Mesenchymal stem cell (in vitro differentiated cells and primary cell): ENCODE data around the gene COPZ2.

Experiments used
- DNase-seq: peaks from one replicate; pipeline ENCODE4 v3.0.0-alpha.2; 2013
- H2AFZ ChIP-seq: one replicate; pipeline ENCODE4 v1.6.1; 2013; ENCODE audit warnings: low read depth, mild to moderate bottlenecking, control low read depth, inconsistent platforms, low read length, moderate library complexity
- H2AK5ac ChIP-seq: 2 replicates; pipeline ENCODE4 v1.6.1; 2013; ENCODE audit warnings: low read length, moderate library complexity, mild to moderate bottlenecking, inconsistent platforms; ENCODE audit not compliant: severe bottlenecking
- H2BK120ac ChIP-seq: one replicate; pipeline ENCODE4 v1.6.1; 2013; ENCODE audit warnings: low read depth, mild to moderate bottlenecking, inconsistent platforms, low read length, moderate library complexity
- H2BK12ac ChIP-seq, 2 experiments: one replicate each; pipeline ENCODE4 v1.6.1; 2013; ENCODE audit warnings: inconsistent platforms in 2 of 2, low read length in 2 of 2, mild to moderate bottlenecking in 2 of 2, moderate library complexity in 2 of 2, control low read depth in 1 of 2
- H2BK15ac ChIP-seq: one replicate; pipeline ENCODE4 v1.6.1; 2013; ENCODE audit warnings: mild to moderate bottlenecking, low read depth, inconsistent platforms; ENCODE audit not compliant: poor library complexity, severe bottlenecking
- H2BK5ac ChIP-seq: 2 replicates; pipeline ENCODE4 v1.6.1; 2013; ENCODE audit warnings: low read depth, mild to moderate bottlenecking, low read length, control low read depth, inconsistent platforms; ENCODE audit not compliant: poor library complexity, severe bottlenecking
- H3K14ac ChIP-seq, 2 experiments: one replicate each; pipeline ENCODE4 v1.6.1; 2013; ENCODE audit warnings: inconsistent platforms in 2 of 2, low read length in 2 of 2, control low read depth in 1 of 2, mild to moderate bottlenecking in 1 of 2, moderate library complexity in 1 of 2
- H3K18ac ChIP-seq, 2 experiments: one replicate each; pipeline ENCODE4 v1.6.1; 2013; ENCODE audit warnings: inconsistent platforms in 2 of 2, low read length in 2 of 2, control low read depth in 1 of 2, low read depth in 1 of 2, mild to moderate bottlenecking in 1 of 2
- H3K23ac ChIP-seq, 2 experiments: one replicate each; pipeline ENCODE4 v1.6.1; 2013; ENCODE audit warnings: inconsistent platforms in 2 of 2, low read length in 2 of 2, mild to moderate bottlenecking in 2 of 2, moderate library complexity in 2 of 2, control low read depth in 1 of 2
- H3K27ac ChIP-seq: 2 replicates; pipeline ENCODE4 v1.5.1; 2013; ENCODE audit warnings: mild to moderate bottlenecking, moderate library complexity, low read length, control low read depth, inconsistent platforms; ENCODE audit not compliant: poor library complexity, severe bottlenecking
- H3K27me3 ChIP-seq, 2 experiments: 2 replicates each; pipeline versions ENCODE4 v1.6.1 to v1.7.0; 2013; ENCODE audit warnings: low read length in 2 of 2, mild to moderate bottlenecking in 2 of 2, moderate library complexity in 2 of 2, control low read depth in 1 of 2, inconsistent platforms in 1 of 2; ENCODE audit not compliant: control insufficient read depth in 1 of 2, insufficient read depth in 1 of 2
- H3K36me3 ChIP-seq, 2 experiments: 2 replicates each; pipeline versions ENCODE4 v1.6.1 to v1.7.0; 2013; ENCODE audit warnings: low read length in 2 of 2, control low read depth in 1 of 2, inconsistent platforms in 1 of 2, low read depth in 1 of 2, mild to moderate bottlenecking in 1 of 2; ENCODE audit not compliant: insufficient read depth in 2 of 2, control insufficient read depth in 1 of 2
- H3K4ac ChIP-seq, 2 experiments: one replicate each; pipeline ENCODE4 v1.6.1; 2013; ENCODE audit warnings: inconsistent platforms in 2 of 2, low read length in 2 of 2, mild to moderate bottlenecking in 2 of 2, moderate library complexity in 2 of 2, control low read depth in 1 of 2, low read depth in 1 of 2
- H3K4me1 ChIP-seq: 2 replicates; pipeline ENCODE4 v1.6.1; 2013; ENCODE audit warnings: low read depth, low read length, control low read depth; ENCODE audit not compliant: control insufficient read depth, insufficient read depth
- H3K4me2 ChIP-seq: 2 replicates; pipeline ENCODE4 v1.6.1; 2013; ENCODE audit warnings: low read length, mild to moderate bottlenecking, inconsistent platforms; ENCODE audit not compliant: poor library complexity, severe bottlenecking
- H3K4me3 ChIP-seq, 2 experiments: 2 replicates each; pipeline versions ENCODE4 v1.5.1 to v1.7.0; 2013; ENCODE audit warnings: low read length in 2 of 2, mild to moderate bottlenecking in 2 of 2, control low read depth in 1 of 2, low read depth in 1 of 2; ENCODE audit not compliant: insufficient read depth in 1 of 2
- H3K79me1 ChIP-seq: replicated peaks from 2 replicates; pipeline ENCODE4 v1.6.1; 2013; ENCODE audit warnings: mild to moderate bottlenecking, control low read depth, low read length, inconsistent platforms; ENCODE audit not compliant: poor library complexity, severe bottlenecking
- H3K9ac ChIP-seq: 2 replicates; pipeline ENCODE4 v1.7.0; 2013; ENCODE audit warnings: mild to moderate bottlenecking, low read length, moderate library complexity
- H3K9me3 ChIP-seq: 2 replicates; pipeline ENCODE4 v1.7.0; 2013; ENCODE audit warnings: mild to moderate bottlenecking, low read length; ENCODE audit not compliant: control insufficient read depth
- H4K8ac ChIP-seq: one replicate; pipeline ENCODE4 v1.6.1; 2013; ENCODE audit warnings: inconsistent platforms, mild to moderate bottlenecking, low read length, moderate library complexity
- H4K91ac ChIP-seq: one replicate; pipeline ENCODE4 v1.6.1; 2013; ENCODE audit warnings: mild to moderate bottlenecking, low read length, inconsistent platforms
- WGBS: methylation state at CpG from one replicate; pipeline ENCODE4 v1.1.7; 2013; ENCODE audit warnings: mixed read lengths; 5-methylcytosine and 5-hydroxymethylcytosine counted together

COPZ2 gene

GRCh38 chr17:47993964-47994363 lies 43.6 kb downstream of the COPZ2 start:
- Histone ChIP-seq H2AFZ (no peak overlapping the region), H3K27me3 (peaks cover 0 to 20% of the 10 kb centered on the region in 2 experiments), H2BK5ac (no peak overlapping the region), H4K91ac (no peak overlapping the region), H3K9ac (no peak overlapping the region), H3K36me3 (no peaks in the 10 kb centered on the region), H3K79me1 (no peaks in the 10 kb centered on the region), H3K18ac (peak overlapping the region in 1 of 2 experiments; percentile 64), H2BK15ac (no peak overlapping the region), H3K4me3 (no peak overlapping the region), H2BK12ac (peak overlapping the region in 1 of 2 experiments; percentile 19), H3K14ac (no peak overlapping the region), H2BK120ac (no peak overlapping the region), H3K9me3 (no peaks in the 10 kb centered on the region), H3K23ac (no peak overlapping the region), H3K4ac (no peak overlapping the region), H3K4me1 (peaks cover 12% of the 10 kb centered on the region), H4K8ac (no peak overlapping the region), H2AK5ac (no peak overlapping the region), H3K27ac (no peak overlapping the region), H3K4me2 (no peak overlapping the region)
- 98% methylated on average over 5 of the region's 5 CpGs for WGBS
- no peak for DNase-seq

GRCh38 chr17:47993031-47993564 lies 44.5 kb downstream of the COPZ2 start:
- Histone ChIP-seq H3K4ac (no peak overlapping the region), H3K79me1 (no peaks in the 10 kb centered on the region), H3K9ac (no peak overlapping the region), H2BK15ac (no peak overlapping the region), H3K4me1 (peaks cover 13% of the 10 kb centered on the region), H3K4me3 (no peak overlapping the region), H3K4me2 (no peak overlapping the region), H2BK120ac (no peak overlapping the region), H2AFZ (no peak overlapping the region), H3K36me3 (no peaks in the 10 kb centered on the region), H4K8ac (no peak overlapping the region), H3K9me3 (no peaks in the 10 kb centered on the region), H3K14ac (no peak overlapping the region), H2BK12ac (peak overlapping the region in 1 of 2 experiments; percentile 24), H2BK5ac (no peak overlapping the region), H4K91ac (no peak overlapping the region), H3K18ac (no peak overlapping the region), H2AK5ac (no peak overlapping the region), H3K27ac (no peak overlapping the region), H3K27me3 (peaks cover 0 to 20% of the 10 kb centered on the region in 2 experiments), H3K23ac (no peak overlapping the region)
- no peak for DNase-seq
- WGBS: 75% methylated on average over 8 of the region's 9 CpGs

GRCh38 chr17:47992216-47992615 lies 45.4 kb downstream of the COPZ2 start:
- Histone ChIP-seq H3K4me2 (no peak overlapping the region), H3K27ac (no peak overlapping the region), H2BK12ac (no peak overlapping the region), H3K23ac (no peak overlapping the region), H2AFZ (no peak overlapping the region), H3K4ac (no peak overlapping the region), H3K79me1 (no peaks in the 10 kb centered on the region), H2BK5ac (no peak overlapping the region), H3K27me3 (peaks cover 0 to 20% of the 10 kb centered on the region in 2 experiments), H3K9me3 (no peaks in the 10 kb centered on the region), H3K14ac (no peak overlapping the region), H3K9ac (no peak overlapping the region), H4K8ac (no peak overlapping the region), H3K4me1 (peaks cover 21% of the 10 kb centered on the region), H3K18ac (no peak overlapping the region), H2AK5ac (no peak overlapping the region), H2BK120ac (no peak overlapping the region), H2BK15ac (no peak overlapping the region), H3K36me3 (no peaks in the 10 kb centered on the region), H4K91ac (no peak overlapping the region), H3K4me3 (no peak overlapping the region)
- 86% methylated on average over 3 of the region's 4 CpGs for WGBS
- no peak for DNase-seq

- no peak overlapping the region for H3K27ac ChIP-seq
- peak overlapping the region; percentile 71 for H4K91ac ChIP-seq
- peaks cover 23% of the 10 kb centered on the region for H3K4me1 ChIP-seq
- no peak overlapping the region for H3K9ac ChIP-seq
- no peak overlapping the region for H2AFZ ChIP-seq
- H3K9me3 ChIP-seq: no peaks in the 10 kb centered on the region
- H2BK12ac ChIP-seq: peak overlapping the region in 1 of 2 experiments; percentile 37
- H3K36me3 ChIP-seq: no peaks in the 10 kb centered on the region
- no peaks in the 10 kb centered on the region for H3K79me1 ChIP-seq
- no peak overlapping the region for H3K23ac ChIP-seq
- H3K4me3 ChIP-seq: no peak overlapping the region
- H2BK15ac ChIP-seq: peak overlapping the region; percentile 26
- H3K14ac ChIP-seq: no peak overlapping the region
- H3K18ac ChIP-seq: peak overlapping the region in 1 of 2 experiments; percentile 42
- peaks cover 0 to 17% of the 10 kb centered on the region in 2 experiments for H3K27me3 ChIP-seq
- peak; percentile 56 for DNase-seq
- 36% methylated on average over 13 of the region's 14 CpGs for WGBS
- H4K8ac ChIP-seq: peak overlapping the region; percentile 90
- no peak overlapping the region for H2BK120ac ChIP-seq
- H3K4me2 ChIP-seq: no peak overlapping the region
- no peak overlapping the region for H2BK5ac ChIP-seq
- no peak overlapping the region for H2AK5ac ChIP-seq
- H3K4ac ChIP-seq: peak overlapping the region in 1 of 2 experiments; percentile 24
These were observed 46.5 kb downstream of the COPZ2 start for GRCh38 chr17:47990962-47991731.
